ENCODE results near the gene SLFNL1.

The SLFNL1 gene

GRCh38 chr1:40978886-40979240, 42.7 kb downstream of the SLFNL1 start:
- DNase-seq = no peak
- TF ChIP-seq POLR2A (IDR thresholded peaks at IDR 0.05; ENCODE audit: low read length) (no peak), GATA1 (IDR thresholded peaks at IDR 0.05; ENCODE audit: low read depth, low read length) (no peak)

DNA sequence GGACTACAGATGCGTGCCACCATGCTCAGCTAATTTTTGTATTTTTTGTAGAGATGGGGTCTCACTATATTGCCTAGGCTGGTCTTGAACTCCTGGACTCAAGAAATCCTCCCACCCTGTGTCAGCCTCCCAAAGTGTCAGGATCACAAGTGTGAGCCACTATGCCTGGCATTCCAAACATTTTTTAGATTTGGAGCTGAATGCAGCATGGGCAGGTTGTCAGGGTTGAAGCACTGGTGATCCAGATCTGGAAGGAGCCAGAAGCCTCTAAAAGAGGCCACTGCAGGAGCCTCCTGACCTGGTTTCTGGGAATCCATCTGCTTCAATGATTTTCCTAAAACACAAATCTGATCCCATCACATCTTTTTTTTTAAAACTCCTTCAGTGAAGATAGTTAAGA, 43.8 kb downstream of the SLFNL1 start:
- DNase-seq = no peak
- TF ChIP-seq GATA1 (IDR thresholded peaks at IDR 0.05; ENCODE audit: low read depth, low read length) (no peak), POLR2A (IDR thresholded peaks at IDR 0.05; ENCODE audit: low read length) (no peak)

DNA sequence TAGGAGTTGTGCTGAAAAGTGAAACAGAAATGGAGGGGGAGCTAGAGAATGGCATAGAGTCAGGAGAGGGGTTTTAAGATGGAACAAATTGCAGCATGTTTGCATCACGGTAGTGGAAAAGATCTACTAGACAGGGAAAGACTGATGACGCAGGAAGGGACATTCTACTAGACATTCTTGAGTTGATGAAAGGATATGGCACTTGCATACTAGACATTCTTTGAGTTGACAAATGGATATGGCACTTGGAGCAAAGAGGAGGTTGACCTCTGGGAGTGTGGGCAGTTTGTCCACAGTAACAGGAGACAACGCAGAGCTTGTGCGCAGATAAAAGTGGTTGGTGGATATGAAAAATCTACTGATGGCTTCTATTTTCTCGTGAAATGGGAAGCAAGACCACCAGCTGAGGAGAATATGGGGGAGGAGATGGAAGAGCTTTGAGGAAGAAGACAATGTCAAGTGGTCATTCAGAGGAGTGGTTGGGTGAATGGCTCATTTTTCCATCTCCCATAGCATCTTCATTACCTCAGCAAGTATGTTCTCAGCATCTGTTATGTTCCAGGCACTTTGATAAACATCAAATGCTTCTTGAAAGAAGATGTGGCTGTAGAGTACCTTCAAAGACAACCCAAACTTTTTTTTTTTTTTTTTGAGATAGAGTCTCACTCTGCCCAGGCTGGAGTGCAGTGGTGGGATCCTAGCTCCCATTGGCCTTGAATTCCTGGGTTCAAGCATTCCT, 44.4 kb downstream of the SLFNL1 start:
- TF ChIP-seq GATA1 (IDR thresholded peaks at IDR 0.05; ENCODE audit: low read depth, low read length) = no peak
- no peak for TF ChIP-seq POLR2A (IDR thresholded peaks at IDR 0.05; ENCODE audit: low read length)
- no peak for DNase-seq

GRCh38 chr1:40974945-40975344, 46.6 kb downstream of the SLFNL1 start:
- peak; percentile 26 to 71 for DNase-seq
- TF ChIP-seq GATA1 (IDR thresholded peaks at IDR 0.05; ENCODE audit: low read depth, low read length) = no peak
- TF ChIP-seq POLR2A (IDR thresholded peaks at IDR 0.05; ENCODE audit: low read length) = no peak

DNA sequence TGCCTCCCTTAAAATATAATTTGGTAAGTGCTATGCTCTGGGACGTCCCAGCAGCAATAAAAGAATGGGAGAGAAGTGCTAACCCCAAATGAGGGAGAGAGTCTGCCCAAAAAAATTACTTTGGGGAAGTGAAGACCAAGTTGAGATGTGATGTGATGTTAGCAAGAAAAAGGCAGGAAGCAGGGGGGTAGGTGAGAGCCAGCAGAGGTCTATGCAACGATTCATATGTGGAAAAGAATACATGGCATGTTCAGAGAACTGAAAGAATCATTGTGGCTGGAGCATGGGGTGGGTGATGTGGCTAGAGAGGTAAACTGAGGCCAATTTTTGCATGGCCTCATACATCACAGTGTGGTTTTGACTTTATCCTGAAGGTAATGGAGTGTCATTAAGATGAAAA, 47.6 kb downstream of the SLFNL1 start:
- no peak for TF ChIP-seq GATA1 (IDR thresholded peaks at IDR 0.05; ENCODE audit: low read depth, low read length)
- TF ChIP-seq POLR2A (IDR thresholded peaks at IDR 0.05; ENCODE audit: low read length) = no peak
- DNase-seq = no peak

- DNase-seq = no peak
- TF ChIP-seq GATA1 (IDR thresholded peaks at IDR 0.05; ENCODE audit: low read depth, low read length) (no peak), POLR2A (IDR thresholded peaks at IDR 0.05; ENCODE audit: low read length) (no peak)
Observed at GRCh38 chr1:40971966-40972365, 49.6 kb downstream of the SLFNL1 start.

DNA sequence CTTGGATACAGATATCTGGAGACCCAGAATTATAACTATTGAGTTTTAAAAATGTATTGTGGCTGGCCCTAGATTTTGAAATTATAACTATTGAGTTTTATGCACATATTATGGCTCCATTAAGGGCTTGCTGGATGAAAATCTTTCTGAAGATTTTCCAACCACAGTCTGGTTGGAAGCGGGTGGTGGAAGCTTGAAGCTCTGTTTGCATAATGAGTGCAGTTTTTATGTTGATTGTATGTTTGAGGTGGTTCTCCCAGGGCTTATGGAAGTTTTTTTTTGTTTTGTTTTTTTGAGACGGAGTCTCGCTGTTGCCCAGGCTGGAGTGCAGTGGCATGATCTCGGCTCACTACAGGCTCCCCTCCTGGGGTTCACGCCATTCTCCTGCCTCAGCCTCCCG, 52.1 kb downstream of the SLFNL1 start:
- DNase-seq = no peak
- TF ChIP-seq GATA1 (IDR thresholded peaks at IDR 0.05; ENCODE audit: low read depth, low read length) (no peak), POLR2A (IDR thresholded peaks at IDR 0.05; ENCODE audit: low read length) (no peak)

DNA sequence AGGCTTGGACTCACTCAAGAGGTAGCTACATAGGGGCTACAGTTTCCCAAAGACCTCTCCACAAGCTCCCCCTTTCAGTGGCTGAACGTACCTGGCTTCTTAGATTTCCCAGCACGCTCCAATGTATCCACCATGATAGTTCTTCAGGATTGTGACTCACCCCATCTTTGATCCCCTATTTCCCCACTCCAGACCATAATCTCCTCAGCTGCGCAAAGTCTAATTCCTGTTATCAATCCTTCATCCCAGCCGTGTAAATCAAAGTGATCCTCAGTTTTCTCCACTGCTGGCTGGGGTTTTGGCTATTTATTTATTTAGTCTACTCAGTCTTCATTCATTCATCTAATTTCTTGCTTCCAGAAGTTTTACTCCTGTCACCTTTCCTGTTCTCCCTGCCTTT, 55.1 kb downstream of the SLFNL1 start:
- TF ChIP-seq GATA1 (IDR thresholded peaks at IDR 0.05; ENCODE audit: low read depth, low read length) (no peak), POLR2A (IDR thresholded peaks at IDR 0.05; ENCODE audit: low read length) (no peak)
- DNase-seq = no peak

All from erythroblast (primary cell).